ENCODE results near the gene FAM114A1.

The FAM114A1 gene

GRCh38 chr4:38837849-38838248, 29.8 kb upstream of the FAM114A1 start:
- CTCF ChIA-PET: no interaction called here
- Histone ChIP-seq H3K9me3 (ENCODE audit: control extremely low read depth in 1 of 5, control insufficient read depth in 4 of 5, insufficient read depth in 2 of 5, low read depth in 1 of 5, low read length in 4 of 5) (peaks cover 0 to 31% (median 9%) of the 10 kb centered on the region in 5 experiments), H3K27me3 (replicated peaks in 2 of 5; ENCODE audit: control insufficient read depth in 4 of 5, insufficient read depth in 5 of 5, low read length in 4 of 5) (no peaks in the 10 kb centered on the region), H3K27ac (ENCODE audit: insufficient read depth in 1 of 2, low read depth in 1 of 2, low read length in 2 of 2, poor library complexity in 1 of 2, severe bottlenecking in 2 of 2) (no peak overlapping the region), H3K36me3 (ENCODE audit: control insufficient read depth in 4 of 4, insufficient read depth in 4 of 4, low read length in 3 of 4) (peaks cover 0 to 4% (median under 1%) of the 10 kb centered on the region in 4 experiments), H3K4me1 (ENCODE audit: control extremely low read depth in 1 of 4, control insufficient read depth in 4 of 4, insufficient read depth in 4 of 4, low read length in 3 of 4) (no peaks in the 10 kb centered on the region), H3K4me3 (ENCODE audit: control insufficient read depth in 1 of 7, extremely low read depth in 1 of 7, insufficient read depth in 4 of 7, low read depth in 2 of 7, low read length in 6 of 7) (no peak overlapping the region)
- POLR2A ChIA-PET: no interaction called here
- DNase-seq: peak; percentile 55 to 88 (median 80)
- WGBS (ENCODE audit: insufficient coverage): no CpG with 5 or more reads among the region's 2 CpGs

DNA sequence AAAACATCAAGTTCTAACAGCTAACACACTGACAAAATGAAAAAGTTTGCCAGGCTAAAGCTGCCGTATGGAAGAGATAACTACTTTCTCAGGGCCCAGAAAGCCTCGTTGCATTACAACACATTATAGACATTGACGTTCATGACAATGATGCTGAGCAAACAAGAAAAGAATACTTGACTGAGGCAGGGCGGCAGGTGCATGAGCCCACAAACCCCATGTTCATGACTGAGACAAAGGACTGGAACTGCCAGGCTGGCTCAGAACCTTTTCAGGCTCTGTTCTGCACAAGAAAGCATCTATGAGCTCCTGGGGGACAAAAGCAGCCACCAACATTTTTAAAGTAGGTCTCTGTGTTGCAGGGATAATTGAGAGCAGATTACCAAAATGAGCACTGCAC, 24.6 kb upstream of the FAM114A1 start:
- H3K27ac ChIP-seq (ENCODE audit: insufficient read depth in 1 of 2, low read depth in 1 of 2, low read length in 2 of 2, poor library complexity in 1 of 2, severe bottlenecking in 2 of 2): no peak overlapping the region
- 95% methylated on average over 4 of the region's 4 CpGs for whole genome bisulfite sequencing (ENCODE audit: insufficient coverage)
- no peaks in the 10 kb centered on the region for H3K27me3 ChIP-seq (replicated peaks in 2 of 5; ENCODE audit: control insufficient read depth in 4 of 5, insufficient read depth in 5 of 5, low read length in 4 of 5)
- DNase-seq: no peak
- H3K9me3 ChIP-seq (ENCODE audit: control extremely low read depth in 1 of 5, control insufficient read depth in 4 of 5, insufficient read depth in 2 of 5, low read depth in 1 of 5, low read length in 4 of 5): peaks cover 0 to 7% (median 0%) of the 10 kb centered on the region in 5 experiments
- H3K4me1 ChIP-seq (ENCODE audit: control extremely low read depth in 1 of 4, control insufficient read depth in 4 of 4, insufficient read depth in 4 of 4, low read length in 3 of 4): no peaks in the 10 kb centered on the region
- CTCF ChIA-PET: interaction anchor here (0.8 to 1.3 kb wide), 2 partner anchors 18 to 61 kb away, joined by 3 read pairs; no protein-coding TSS in a partner anchor
- POLR2A ChIA-PET: no interaction called here
- peaks cover 0 to 8% (median 6%) of the 10 kb centered on the region in 4 experiments for H3K36me3 ChIP-seq (ENCODE audit: control insufficient read depth in 4 of 4, insufficient read depth in 4 of 4, low read length in 3 of 4)
- no peak overlapping the region for H3K4me3 ChIP-seq (ENCODE audit: control insufficient read depth in 1 of 7, extremely low read depth in 1 of 7, insufficient read depth in 4 of 7, low read depth in 2 of 7, low read length in 6 of 7)

GRCh38 chr4:38846015-38846414, 21.6 kb upstream of the FAM114A1 start:
- Histone ChIP-seq H3K9me3 (ENCODE audit: control extremely low read depth in 1 of 5, control insufficient read depth in 4 of 5, insufficient read depth in 2 of 5, low read depth in 1 of 5, low read length in 4 of 5) (peaks cover 0 to 8% (median 2%) of the 10 kb centered on the region in 5 experiments), H3K27ac (ENCODE audit: insufficient read depth in 1 of 2, low read depth in 1 of 2, low read length in 2 of 2, poor library complexity in 1 of 2, severe bottlenecking in 2 of 2) (no peak overlapping the region), H3K36me3 (ENCODE audit: control insufficient read depth in 4 of 4, insufficient read depth in 4 of 4, low read length in 3 of 4) (peaks cover 0 to 8% (median 6%) of the 10 kb centered on the region in 4 experiments), H3K27me3 (replicated peaks in 2 of 5; ENCODE audit: control insufficient read depth in 4 of 5, insufficient read depth in 5 of 5, low read length in 4 of 5) (no peaks in the 10 kb centered on the region), H3K4me3 (ENCODE audit: control insufficient read depth in 1 of 7, extremely low read depth in 1 of 7, insufficient read depth in 4 of 7, low read depth in 2 of 7, low read length in 6 of 7) (no peak overlapping the region), H3K4me1 (ENCODE audit: control extremely low read depth in 1 of 4, control insufficient read depth in 4 of 4, insufficient read depth in 4 of 4, low read length in 3 of 4) (no peaks in the 10 kb centered on the region)
- WGBS (ENCODE audit: insufficient coverage): 100% methylated on average over 1 of the region's 3 CpGs
- ChIA-PET POLR2A (no interaction called here), CTCF (interaction anchor here (1.3 to 1.7 kb wide), 2 partner anchors 15 to 46 kb away, joined by 3 to 6 read pairs; no protein-coding TSS in a partner anchor)
- DNase-seq: no peak

- WGBS (ENCODE audit: insufficient coverage): 86% methylated on average over 3 of the region's 5 CpGs
- Histone ChIP-seq H3K4me3 (ENCODE audit: control insufficient read depth in 1 of 7, extremely low read depth in 1 of 7, insufficient read depth in 4 of 7, low read depth in 2 of 7, low read length in 6 of 7) (peak overlapping the region in 4 of 7 experiments; percentile 67 to 89 (median 72)), H3K27me3 (replicated peaks in 2 of 5; ENCODE audit: control insufficient read depth in 4 of 5, insufficient read depth in 5 of 5, low read length in 4 of 5) (no peaks in the 10 kb centered on the region), H3K4me1 (ENCODE audit: control extremely low read depth in 1 of 4, control insufficient read depth in 4 of 4, insufficient read depth in 4 of 4, low read length in 3 of 4) (peaks cover 9 to 34% (median 25%) of the 10 kb centered on the region in 4 experiments), H3K36me3 (ENCODE audit: control insufficient read depth in 4 of 4, insufficient read depth in 4 of 4, low read length in 3 of 4) (no peaks in the 10 kb centered on the region), H3K9me3 (ENCODE audit: control extremely low read depth in 1 of 5, control insufficient read depth in 4 of 5, insufficient read depth in 2 of 5, low read depth in 1 of 5, low read length in 4 of 5) (no peaks in the 10 kb centered on the region), H3K27ac (ENCODE audit: insufficient read depth in 1 of 2, low read depth in 1 of 2, low read length in 2 of 2, poor library complexity in 1 of 2, severe bottlenecking in 2 of 2) (peak overlapping the region; percentile 64 to 86)
- POLR2A ChIA-PET: no interaction called here
- no peak for DNase-seq
- CTCF ChIA-PET: interaction anchor here (0.8 to 4.4 kb wide), 11 partner anchors 9 to 787 kb away, joined by 3 to 26 read pairs (median 5); partner anchors contain the start of genes TLR1 and TLR10
Measured at GRCh38 chr4:38855466-38855865, 12.1 kb upstream of the FAM114A1 start.

- Histone ChIP-seq H3K36me3 (ENCODE audit: control insufficient read depth in 4 of 4, insufficient read depth in 4 of 4, low read length in 3 of 4) (no peaks in the 10 kb centered on the region), H3K4me1 (ENCODE audit: control extremely low read depth in 1 of 4, control insufficient read depth in 4 of 4, insufficient read depth in 4 of 4, low read length in 3 of 4) (peaks cover 9 to 34% (median 25%) of the 10 kb centered on the region in 4 experiments), H3K9me3 (ENCODE audit: control extremely low read depth in 1 of 5, control insufficient read depth in 4 of 5, insufficient read depth in 2 of 5, low read depth in 1 of 5, low read length in 4 of 5) (no peaks in the 10 kb centered on the region), H3K4me3 (ENCODE audit: control insufficient read depth in 1 of 7, extremely low read depth in 1 of 7, insufficient read depth in 4 of 7, low read depth in 2 of 7, low read length in 6 of 7) (peak overlapping the region in 6 of 7 experiments; percentile 66 to 89 (median 70)), H3K27me3 (replicated peaks in 2 of 5; ENCODE audit: control insufficient read depth in 4 of 5, insufficient read depth in 5 of 5, low read length in 4 of 5) (no peaks in the 10 kb centered on the region), H3K27ac (ENCODE audit: insufficient read depth in 1 of 2, low read depth in 1 of 2, low read length in 2 of 2, poor library complexity in 1 of 2, severe bottlenecking in 2 of 2) (peak overlapping the region; percentile 64 to 86)
- ChIA-PET POLR2A (no interaction called here), CTCF (interaction anchor here (0.8 to 4.4 kb wide), 10 partner anchors 9 to 787 kb away, joined by 3 to 26 read pairs (median 6); partner anchors contain the start of genes TLR1 and TLR10)
- DNase-seq: peak; percentile 24 to 73 (median 67)
- WGBS (ENCODE audit: insufficient coverage): no CpG with 5 or more reads among the region's 4 CpGs
Measured at GRCh38 chr4:38856046-38856445, 11.6 kb upstream of the FAM114A1 start.

DNA sequence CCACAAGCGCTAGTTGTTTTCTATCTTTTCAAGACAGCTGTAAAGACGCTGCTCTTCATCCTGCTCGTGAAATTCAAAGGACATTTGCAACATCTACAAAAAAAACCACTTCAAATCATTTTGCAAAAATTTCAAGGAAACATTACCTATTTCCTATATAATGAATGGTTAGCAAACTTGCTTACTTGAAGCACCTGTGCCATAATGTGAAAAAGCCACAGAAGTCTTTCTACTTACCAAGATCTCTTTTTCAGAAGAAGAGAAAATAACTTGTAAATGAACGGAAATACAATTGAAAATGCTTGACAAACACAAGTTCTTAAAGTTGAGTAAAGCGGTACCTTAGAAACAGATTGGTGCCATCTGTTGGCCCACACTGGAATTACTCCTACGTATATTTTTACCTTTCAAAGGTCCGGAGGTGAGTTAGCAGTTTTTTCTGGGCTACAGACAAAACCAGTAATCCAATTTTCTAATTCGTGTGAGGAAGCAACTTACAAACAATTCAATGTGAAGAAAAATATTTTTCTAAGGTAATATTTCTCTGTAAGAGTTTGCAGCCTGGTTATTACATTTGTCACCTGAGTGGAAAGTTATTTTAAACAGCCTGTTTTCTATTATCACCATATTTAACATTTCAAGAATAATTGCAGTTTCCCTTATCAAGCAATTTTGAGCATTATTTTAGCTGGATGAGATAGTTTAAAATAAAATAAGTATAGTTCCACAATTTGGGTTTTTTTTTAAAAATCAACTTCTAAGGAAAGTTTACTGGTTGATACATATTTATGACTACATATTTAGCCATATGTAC, 10.9 kb upstream of the FAM114A1 start, which contains the start of gene TLR6:
TLR6 (minus strand) TSS at position 294 of the 814 bp plus-strand sequence. CDS start 27,344 bp downstream, outside the sequence.
- WGBS (ENCODE audit: insufficient coverage): 37% methylated on average over 3 of the region's 8 CpGs
- CTCF ChIA-PET: interaction anchor here (1.1 to 4.4 kb wide), 7 partner anchors 10 to 683 kb away, joined by 3 to 26 read pairs (median 6); partner anchors contain the start of genes TLR1 and TLR10
- H3K4me1 ChIP-seq (ENCODE audit: control extremely low read depth in 1 of 4, control insufficient read depth in 4 of 4, insufficient read depth in 4 of 4, low read length in 3 of 4): peaks cover 9 to 34% (median 25%) of the 10 kb centered on the region in 4 experiments

More for the DNA sequence above, 10.9 kb upstream of the FAM114A1 start, which contains the start of gene TLR6:
- peak within 1 kb of the TSS in 6 of 7 experiments; percentile 66 to 89 (median 70) for H3K4me3 ChIP-seq (ENCODE audit: control insufficient read depth in 1 of 7, extremely low read depth in 1 of 7, insufficient read depth in 4 of 7, low read depth in 2 of 7, low read length in 6 of 7)
- peak within 1 kb of the TSS; percentile 64 to 86 for H3K27ac ChIP-seq (ENCODE audit: insufficient read depth in 1 of 2, low read depth in 1 of 2, low read length in 2 of 2, poor library complexity in 1 of 2, severe bottlenecking in 2 of 2)
- H3K27me3 ChIP-seq (replicated peaks in 2 of 5; ENCODE audit: control insufficient read depth in 4 of 5, insufficient read depth in 5 of 5, low read length in 4 of 5): no peaks in the 10 kb centered on the region
- H3K9me3 ChIP-seq (ENCODE audit: control extremely low read depth in 1 of 5, control insufficient read depth in 4 of 5, insufficient read depth in 2 of 5, low read depth in 1 of 5, low read length in 4 of 5): no peaks in the 10 kb centered on the region
- no peaks in the 10 kb centered on the region for H3K36me3 ChIP-seq (ENCODE audit: control insufficient read depth in 4 of 4, insufficient read depth in 4 of 4, low read length in 3 of 4)
- POLR2A ChIA-PET: no interaction called here
- peak; percentile 88 to 94 (median 93) for DNase-seq

All from common myeloid progenitor, CD34-positive (primary cell).